Motor neuron (in vitro differentiated cells): Measurements from ENCODE around the gene C1QTNF5. TPM values are rescaled to one million over a fixed set of nuclear protein-coding genes. Genes with fewer than 3 reads are reported as not detected.
"Not testable (repeated sequence)": the region's sequence is repeated elsewhere in the genome, so short reads cannot be mapped to it uniquely, and the experiment has no call there.

Experiments
- ATAC-seq, 8 experiments: fragments of 200-7000 bp; cut with Tn5 transposase; replicated peaks in 6 of 8; 2 replicates each; pipeline ENCODE4 v1.8.0; 2021; ENCODE audit warnings: mild to moderate bottlenecking in 8 of 8, moderate library complexity in 8 of 8
- H3K27ac ChIP-seq, 2 donors: fragments of 250-450 bp; sonication (Bioruptor Pico); 2 replicates each; pipeline ENCODE4 v1.9.0; 2021; ENCODE audit warnings: antibody characterized with exemption in 2 of 2, mild to moderate bottlenecking in 2 of 2, moderate library complexity in 1 of 2
- H3K4me1 ChIP-seq, 2 donors: fragments of 250-450 bp; sonication (Bioruptor Pico); replicated peaks in 1 of 2; 2 replicates each; pipeline ENCODE4 v1.6.1; 2021; ENCODE audit warnings: antibody characterized with exemption in 2 of 2, mild to moderate bottlenecking in 2 of 2, moderate library complexity in 1 of 2
- H3K4me3 ChIP-seq, 5 donors: fragments of 250-450 bp; sonication (Bioruptor Pico); 2 replicates each; pipeline ENCODE4 v1.9.0; 2021; ENCODE audit warnings: antibody characterized with exemption in 5 of 5, mild to moderate bottlenecking in 5 of 5, moderate library complexity in 4 of 5
- WGBS, 10 experiments: fragments of 450-650 bp; shearing (Covaris generic); methylation state at CpG; one replicate each; pipeline ENCODE4 v1.0.0; 2022; 5-methylcytosine and 5-hydroxymethylcytosine counted together
- in situ Hi-C, 9 experiments: fragments of 400-800 bp; cut with MboI; loops; one replicate each; pipeline ENCODE4 v1.15.0; 2021; ENCODE audit warnings: low sequenced_read_pairs in 9 of 9, low pct_unique_long_range_greater_than_20kb in 2 of 9; ENCODE audit not compliant: unreplicated experiment in 9 of 9
- total RNA-seq, 8 experiments: library from RNA; unstranded; fragments of 300-600 nt; gene quantifications; 2 replicates each; pipeline versions ENCODE4 v1.2.3 to v1.2.4, GENCODE V29; 2022

The C1QTNF5 gene, protein sequence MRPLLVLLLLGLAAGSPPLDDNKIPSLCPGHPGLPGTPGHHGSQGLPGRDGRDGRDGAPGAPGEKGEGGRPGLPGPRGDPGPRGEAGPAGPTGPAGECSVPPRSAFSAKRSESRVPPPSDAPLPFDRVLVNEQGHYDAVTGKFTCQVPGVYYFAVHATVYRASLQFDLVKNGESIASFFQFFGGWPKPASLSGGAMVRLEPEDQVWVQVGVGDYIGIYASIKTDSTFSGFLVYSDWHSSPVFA
- 10 to 100 TPM in 1 of 8 experiments, 1 to 10 TPM in 3, under 1 TPM in 3, not detected in 1; 0.54 to 27.8 (median 1.4) TPM for total RNA-seq

DNA sequence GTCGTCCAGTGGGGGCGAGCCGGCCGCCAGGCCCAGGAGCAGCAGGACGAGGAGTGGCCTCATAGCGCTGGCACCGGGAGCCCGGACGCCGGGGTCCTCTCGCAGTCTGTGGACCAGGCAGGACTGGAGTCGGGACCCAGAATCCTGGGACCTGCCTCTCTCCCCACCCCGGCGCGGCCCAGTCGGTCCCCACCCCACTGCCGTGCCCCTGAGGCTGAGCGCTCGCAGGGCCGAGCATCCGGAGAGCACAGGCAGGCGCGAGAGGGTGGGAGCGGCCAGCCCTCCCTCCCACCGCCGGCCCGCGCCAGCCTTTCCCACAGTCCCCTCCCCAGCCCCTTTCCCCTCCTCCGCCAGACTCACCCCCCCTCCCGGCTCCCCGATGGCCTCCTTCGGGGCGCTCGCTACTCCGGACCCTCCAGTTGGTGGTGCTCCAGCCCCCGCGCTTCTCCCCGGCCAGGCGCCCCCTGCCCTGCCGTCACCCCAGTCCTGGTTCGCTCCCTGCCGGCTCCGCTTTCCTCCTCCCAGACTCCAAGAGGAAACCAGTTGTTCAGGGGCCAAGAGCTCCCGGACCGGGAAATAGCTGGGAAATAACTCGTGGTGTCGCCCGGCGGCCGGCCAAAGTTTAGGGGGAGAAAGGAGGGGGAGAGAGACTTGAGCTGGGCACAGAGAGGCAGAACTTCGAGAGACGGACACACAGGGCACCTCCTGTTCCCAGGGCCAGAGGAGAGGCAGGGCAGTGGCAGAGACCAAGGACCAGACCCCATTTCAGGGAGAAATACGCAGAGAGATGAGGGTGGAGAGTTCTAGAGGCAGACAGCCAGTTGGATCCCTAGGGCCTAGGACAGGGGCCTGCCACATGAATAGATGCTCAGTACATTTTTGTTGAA lies at the start of gene C1QTNF5:
TSS of gene C1QTNF5 (minus strand) at position 549 of the 887 bp plus-strand sequence. CDS start at position 63, 486 bp downstream.
- H3K4me3 ChIP-seq = peak within 1 kb of the TSS; percentile 19 to 39 (median 35)
- peak within 1 kb of the TSS in 1 of 2 donors; percentile 4 for H3K27ac ChIP-seq
- in situ Hi-C loops = loop anchor here in 1 of 9 experiments (25.0 kb wide), 1 partner anchor 228 kb away; the partner anchor contains the start of genes C2CD2L, DPAGT1 and HINFP
- peaks cover 21 to 42% of the 10 kb centered on the region in 2 donors for H3K4me1 ChIP-seq
- WGBS, 10 experiments = 60 to 75% (median 67%) methylated on average over 1 of the region's 53 CpGs; no CpG with 5 or more reads in 7 of the 10 experiments
- ATAC-seq = peak; percentile 36 to 65 (median 50)

GRCh38 chr11:119389611-119390254 lies 49.0 kb upstream of the C1QTNF5 start:
- H3K4me3 ChIP-seq = no peak overlapping the region
- 53 to 100% (median 72%) methylated on average over 1 to 5 of the region's 5 CpGs; no CpG with 5 or more reads in 2 of the 10 experiments for whole genome bisulfite sequencing, 10 experiments
- H3K4me1 ChIP-seq = no peaks in the 10 kb centered on the region
- in situ Hi-C loops = no loop called here
- ATAC-seq = peak in 2 of 8 experiments; percentile 18 to 60
- no peak overlapping the region for H3K27ac ChIP-seq

- no peak for ATAC-seq
Observed at GRCh38 chr11:119388103-119388502, 47.4 kb upstream of the C1QTNF5 start.

GRCh38 chr11:119384332-119384731 lies 43.6 kb upstream of the C1QTNF5 start:
- WGBS, 10 experiments = 64 to 100% (median 81%) methylated on average over 1 to 2 of the region's 2 CpGs
- no peak overlapping the region for H3K4me3 ChIP-seq
- peaks cover 3 to 4% of the 10 kb centered on the region in 2 donors for H3K4me1 ChIP-seq
- no peak for ATAC-seq
- H3K27ac ChIP-seq = no peak overlapping the region
- in situ Hi-C loops = no loop called here

More at GRCh38 chr11:119388103-119388502, 47.4 kb upstream of the C1QTNF5 start:
- H3K27ac ChIP-seq = no peak overlapping the region
- no peaks in the 10 kb centered on the region for H3K4me1 ChIP-seq
- in situ Hi-C loops = no loop called here
- H3K4me3 ChIP-seq = no peak overlapping the region
- 60 to 80% (median 68%) methylated on average over 2 to 6 of the region's 7 CpGs; no CpG with 5 or more reads in 3 of the 10 experiments for WGBS, 10 experiments

GRCh38 chr11:119382513-119382912 lies 41.8 kb upstream of the C1QTNF5 start:
- H3K4me1 ChIP-seq, H3K27ac ChIP-seq, in situ Hi-C loops, H3K4me3 ChIP-seq, ATAC-seq: not testable (repeated sequence)
- 62 to 100% (median 90%) methylated on average over 1 to 10 of the region's 14 CpGs for WGBS, 10 experiments

- H3K27ac ChIP-seq = no peak overlapping the region
- 2 to 30% (median 14%) methylated on average over 2 to 9 of the region's 9 CpGs for WGBS, 10 experiments
- H3K4me3 ChIP-seq = peak overlapping the region; percentile 36 to 47 (median 45)
- ATAC-seq = no peak
- in situ Hi-C loops = no loop called here
- peaks cover 3 to 4% of the 10 kb centered on the region in 2 donors for H3K4me1 ChIP-seq
Observed at GRCh38 chr11:119382101-119382500, 41.4 kb upstream of the C1QTNF5 start.

DNA sequence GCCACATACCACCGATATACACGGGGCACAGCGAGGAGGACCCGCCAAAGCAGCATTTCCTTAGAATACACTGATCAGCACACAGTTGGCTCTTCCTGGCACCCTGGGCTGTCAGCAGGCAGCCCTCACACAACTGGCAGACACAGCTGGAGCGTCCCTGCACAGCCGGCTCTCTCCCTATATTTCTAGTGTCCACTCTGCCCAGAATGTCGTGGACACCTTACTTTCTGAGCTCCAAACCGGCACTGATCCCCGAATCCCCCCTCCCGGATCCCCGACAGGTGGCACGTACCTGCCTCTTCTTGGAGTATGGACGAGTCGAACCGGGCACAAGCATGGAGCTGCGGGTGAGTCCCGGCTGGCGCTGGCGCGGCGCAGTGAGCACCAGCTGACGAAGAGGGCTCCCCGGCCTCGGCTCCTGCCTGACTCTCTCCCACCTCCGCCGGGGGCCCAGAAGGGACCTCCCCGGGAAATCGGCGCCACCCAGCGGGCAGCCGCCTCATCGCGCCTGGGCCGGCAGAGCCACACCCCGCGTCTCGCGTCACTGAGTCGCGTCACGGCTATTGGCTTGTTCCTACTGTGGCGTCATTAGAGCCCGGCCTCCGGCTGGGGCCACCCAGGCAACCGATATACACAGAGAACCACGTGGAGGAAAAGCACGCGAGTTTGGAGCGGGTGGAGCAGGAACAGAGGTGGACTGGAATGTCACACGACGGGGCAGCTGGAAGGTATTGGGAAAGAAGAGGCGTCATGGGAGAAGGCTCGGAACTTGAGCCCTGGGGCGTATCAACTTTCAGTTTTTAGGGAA lies 40.7 kb upstream of the C1QTNF5 start, which contains the start of gene USP2:
TSS of gene USP2 (minus strand) at position 510 of the 808 bp plus-strand sequence. CDS start 8,210 bp downstream, outside the sequence.
- Histone ChIP-seq H3K27ac (no peak within 1 kb of the TSS), H3K4me1 (peaks cover 6% of the 10 kb centered on the region in 2 donors), H3K4me3 (peak within 1 kb of the TSS; percentile 36 to 47 (median 45))
- ATAC-seq = peak; percentile 85 to 98 (median 96)
- in situ Hi-C loops = no loop called here
- 0 to 5% (median 0%) methylated on average over 1 to 19 of the region's 54 CpGs; no CpG with 5 or more reads in 3 of the 10 experiments for WGBS, 10 experiments

DNA sequence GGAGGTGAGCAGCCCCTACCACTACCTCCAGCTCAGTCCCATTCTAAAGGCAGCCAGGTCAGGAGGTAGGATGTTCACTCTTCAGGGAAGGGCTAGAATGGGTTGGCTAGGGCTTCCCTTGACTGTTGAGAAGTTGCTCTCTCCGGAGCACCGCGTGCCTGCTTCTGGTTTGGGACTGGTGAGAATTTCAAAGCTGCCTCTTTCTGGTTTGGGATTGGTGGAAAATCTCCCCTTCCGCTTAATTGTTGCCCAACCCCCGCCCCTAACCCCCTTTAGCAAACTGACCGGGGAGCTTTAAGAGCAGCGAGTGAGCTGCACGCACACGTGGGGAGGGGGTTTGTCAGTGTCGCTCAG lies 40.1 kb upstream of the C1QTNF5 start:
- H3K27ac ChIP-seq = no peak overlapping the region
- in situ Hi-C loops = no loop called here
- peak in 1 of 8 experiments; percentile 0 for ATAC-seq

GRCh38 chr11:119380160-119380826 lies 39.6 kb upstream of the C1QTNF5 start:
- H3K4me1 ChIP-seq = peaks cover 15 to 17% of the 10 kb centered on the region in 2 donors
- ATAC-seq = peak in 2 of 8 experiments; percentile 23 to 43

More for the DNA sequence above, 40.1 kb upstream of the C1QTNF5 start:
- Histone ChIP-seq H3K4me1 (peaks cover 10 to 12% of the 10 kb centered on the region in 2 donors), H3K4me3 (peak overlapping the region; percentile 36 to 47 (median 45))
- WGBS, 10 experiments = 0 to 60% (median 0%) methylated on average over 1 to 4 of the region's 10 CpGs; no CpG with 5 or more reads in 4 of the 10 experiments

GRCh38 chr11:119378851-119379465 lies 38.3 kb upstream of the C1QTNF5 start:
- H3K4me1 ChIP-seq = peaks cover 27 to 29% of the 10 kb centered on the region in 2 donors
- in situ Hi-C loops = no loop called here
- H3K4me3 ChIP-seq = no peak overlapping the region
- no peak overlapping the region for H3K27ac ChIP-seq
- 67 to 92% (median 77%) methylated on average over 1 to 9 of the region's 10 CpGs; no CpG with 5 or more reads in 7 of the 10 experiments for WGBS, 10 experiments
- ATAC-seq = no peak

More at GRCh38 chr11:119380160-119380826, 39.6 kb upstream of the C1QTNF5 start:
- in situ Hi-C loops = no loop called here
- 0 to 93% (median 69%) methylated on average over 1 to 3 of the region's 13 CpGs; no CpG with 5 or more reads in 2 of the 10 experiments for WGBS, 10 experiments
- no peak overlapping the region for H3K27ac ChIP-seq
- H3K4me3 ChIP-seq = peak overlapping the region in 2 of 5 donors; percentile 45 to 47
